ENCODE measurements around the gene GREB1. TPM values are rescaled to one million over a fixed set of nuclear protein-coding genes. Genes with fewer than 3 reads are reported as not detected.

The GREB1 gene
- total RNA-seq, 1 experiment from 2014 or later: 6.2 TPM

- no peak for DNase-seq (ENCODE audit: low read depth, low spot score)
- Histone ChIP-seq H3K9ac (ENCODE audit: low read length) (no peak overlapping the region), H3K9me3 (ENCODE audit: control insufficient read depth in 1 of 2, insufficient read depth in 1 of 2, low read depth in 1 of 2, low read length in 2 of 2) (no peaks in the 10 kb centered on the region), H3K9me2 (ENCODE audit: insufficient read depth) (no peaks in the 10 kb centered on the region), H2AFZ (ENCODE audit: low read depth, low read length, poor library complexity, severe bottlenecking) (no peak overlapping the region), H4K20me1 (ENCODE audit: insufficient read depth) (no peaks in the 10 kb centered on the region), H3K27me3 (ENCODE audit: insufficient read depth, low read length) (no peaks in the 10 kb centered on the region), H3K27ac (ENCODE audit: low read depth, low read length) (no peak overlapping the region), H3K79me2 (ENCODE audit: insufficient read depth, low read length) (no peaks in the 10 kb centered on the region), H3K4me2 (ENCODE audit: low read length) (no peak overlapping the region), H3K4me1 (ENCODE audit: control insufficient read depth in 1 of 2, insufficient read depth in 2 of 2, low read length in 2 of 2) (no peaks in the 10 kb centered on the region), H3K36me3 (ENCODE audit: control insufficient read depth in 1 of 2, insufficient read depth in 2 of 2, low read length in 2 of 2) (no peaks in the 10 kb centered on the region), H3K4me3 (replicated peaks in 1 of 2; ENCODE audit: low read depth in 1 of 2, low read length in 2 of 2) (no peak overlapping the region)
- no peak for ATAC-seq
- no peak for TF ChIP-seq CBX3 (IDR thresholded peaks at IDR 0.05; ENCODE audit: low read depth)
- TF ChIP-seq EZH2phosphoT487 (IDR thresholded peaks at IDR 0.05; ENCODE audit: borderline replicate concordance): no peak
- no peak for TF ChIP-seq POLR2A (IDR thresholded peaks at IDR 0.05; ENCODE audit: borderline replicate concordance, extremely low read depth, insufficient read depth, insufficient read length)
- no peak for TF ChIP-seq MAX (IDR thresholded peaks at IDR 0.05)
- TF ChIP-seq SIN3A (IDR thresholded peaks at IDR 0.05; ENCODE audit: low read depth): no peak
- TF ChIP-seq SP1 (IDR thresholded peaks at IDR 0.05; ENCODE audit: low read depth): no peak
- TF ChIP-seq EGR1 (IDR thresholded peaks at IDR 0.05; ENCODE audit: low read depth): no peak
- TF ChIP-seq ELF1 (IDR thresholded peaks at IDR 0.05; ENCODE audit: borderline replicate concordance, low read depth): no peak
- no peak for TF ChIP-seq FOSL1 (IDR thresholded peaks at IDR 0.05; ENCODE audit: low read depth)
- RAD21 ChIA-PET (ENCODE audit: low non-redundant PET in 1 of 2, low total read pairs in 2 of 2, uncharacterized antibody in 2 of 2, unreplicated experiment in 2 of 2): no interaction called here
- POLR2A ChIA-PET: interaction anchor here (0.6 kb wide), 1 partner anchor 89 kb away, joined by 4 read pairs; no protein-coding TSS in a partner anchor
- intact Hi-C loops (cut with micrococcal nuclease): no loop called here
- no TSS peak for BruUV-seq (replicated peaks)
- CTCF ChIA-PET: no interaction called here
Measured at GRCh38 chr2:11541693-11542274, 7.9 kb downstream of the GREB1 start.

GRCh38 chr2:11542275-11542819, 8.5 kb downstream of the GREB1 start:
- Histone ChIP-seq H3K36me3 (ENCODE audit: control insufficient read depth in 1 of 2, insufficient read depth in 2 of 2, low read length in 2 of 2) (no peaks in the 10 kb centered on the region), H3K4me2 (ENCODE audit: low read length) (no peak overlapping the region), H3K9me2 (ENCODE audit: insufficient read depth) (no peaks in the 10 kb centered on the region), H3K27me3 (ENCODE audit: insufficient read depth, low read length) (no peaks in the 10 kb centered on the region), H3K27ac (ENCODE audit: low read depth, low read length) (no peak overlapping the region), H3K9me3 (ENCODE audit: control insufficient read depth in 1 of 2, insufficient read depth in 1 of 2, low read depth in 1 of 2, low read length in 2 of 2) (no peaks in the 10 kb centered on the region), H2AFZ (ENCODE audit: low read depth, low read length, poor library complexity, severe bottlenecking) (no peak overlapping the region), H3K4me1 (ENCODE audit: control insufficient read depth in 1 of 2, insufficient read depth in 2 of 2, low read length in 2 of 2) (no peaks in the 10 kb centered on the region), H3K4me3 (replicated peaks in 1 of 2; ENCODE audit: low read depth in 1 of 2, low read length in 2 of 2) (no peak overlapping the region), H4K20me1 (ENCODE audit: insufficient read depth) (no peaks in the 10 kb centered on the region), H3K79me2 (ENCODE audit: insufficient read depth, low read length) (no peaks in the 10 kb centered on the region), H3K9ac (ENCODE audit: low read length) (no peak overlapping the region)
- CTCF ChIA-PET: no interaction called here
- POLR2A ChIA-PET: interaction anchor here (0.6 kb wide), 1 partner anchor 88 kb away, joined by 4 read pairs; no protein-coding TSS in a partner anchor
- intact Hi-C loops (cut with micrococcal nuclease): no loop called here
- DNase-seq (ENCODE audit: low read depth, low spot score): no peak
- ATAC-seq: no peak
- BruUV-seq (replicated peaks): no TSS peak
- RAD21 ChIA-PET (ENCODE audit: low non-redundant PET in 1 of 2, low total read pairs in 2 of 2, uncharacterized antibody in 2 of 2, unreplicated experiment in 2 of 2): no interaction called here
- TF ChIP-seq MAX (IDR thresholded peaks at IDR 0.05): no peak
- TF ChIP-seq, protein P1, sequence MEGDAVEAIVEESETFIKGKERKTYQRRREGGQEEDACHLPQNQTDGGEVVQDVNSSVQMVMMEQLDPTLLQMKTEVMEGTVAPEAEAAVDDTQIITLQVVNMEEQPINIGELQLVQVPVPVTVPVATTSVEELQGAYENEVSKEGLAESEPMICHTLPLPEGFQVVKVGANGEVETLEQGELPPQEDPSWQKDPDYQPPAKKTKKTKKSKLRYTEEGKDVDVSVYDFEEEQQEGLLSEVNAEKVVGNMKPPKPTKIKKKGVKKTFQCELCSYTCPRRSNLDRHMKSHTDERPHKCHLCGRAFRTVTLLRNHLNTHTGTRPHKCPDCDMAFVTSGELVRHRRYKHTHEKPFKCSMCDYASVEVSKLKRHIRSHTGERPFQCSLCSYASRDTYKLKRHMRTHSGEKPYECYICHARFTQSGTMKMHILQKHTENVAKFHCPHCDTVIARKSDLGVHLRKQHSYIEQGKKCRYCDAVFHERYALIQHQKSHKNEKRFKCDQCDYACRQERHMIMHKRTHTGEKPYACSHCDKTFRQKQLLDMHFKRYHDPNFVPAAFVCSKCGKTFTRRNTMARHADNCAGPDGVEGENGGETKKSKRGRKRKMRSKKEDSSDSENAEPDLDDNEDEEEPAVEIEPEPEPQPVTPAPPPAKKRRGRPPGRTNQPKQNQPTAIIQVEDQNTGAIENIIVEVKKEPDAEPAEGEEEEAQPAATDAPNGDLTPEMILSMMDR (IDR thresholded peaks at IDR 0.05 in 2 of 3, conservative IDR thresholded peaks at IDR 0.05 in 1 of 3; ENCODE audit: borderline replicate concordance in 1 of 3, insufficient read depth in 1 of 3, low read depth in 2 of 3, low read length in 2 of 3): no peak
- TF ChIP-seq CBX3 (IDR thresholded peaks at IDR 0.05; ENCODE audit: low read depth): no peak
- no peak for TF ChIP-seq ATF3 (IDR thresholded peaks at IDR 0.05)
